Heart right ventricle (tissue), 16 donors: ENCODE results near the gene SLC7A8. TPM values are rescaled to one million over a fixed set of nuclear protein-coding genes. Genes with fewer than 3 reads are reported as not detected.

Experiments used
- ATAC-seq, 8 donors: fragments of 200-7000 bp; cut with Tn5 transposase; one replicate each; pipeline ENCODE4 v1.9.1; 2020; ENCODE audit warnings: mild to moderate bottlenecking in 8 of 8, moderate library complexity in 8 of 8, moderate number of reproducible peaks in 1 of 8
- DNase-seq, 2 donors: peaks; one replicate each; pipeline ENCODE4 v3.0.0-alpha.2; 2020
- H3K27ac ChIP-seq, 10 donors: fragments of 200-600 bp; sonication (generic) in 2 of 10; one replicate each; pipeline versions ENCODE4 v1.5.0 to v1.8.0; 2020 to 2022; ENCODE audit warnings: mild to moderate bottlenecking in 3 of 10
- H3K27me3 ChIP-seq, 7 donors: fragments of 200-600 bp; one replicate each; pipeline ENCODE4 v1.8.0; 2021 to 2022; ENCODE audit warnings: mild to moderate bottlenecking in 2 of 7
- H3K36me3 ChIP-seq, 9 donors: fragments of 200-600 bp; sonication (generic) in 1 of 9; one replicate each; pipeline versions ENCODE4 v1.5.0 to v1.8.0; 2020 to 2022; ENCODE audit warnings: mild to moderate bottlenecking in 2 of 9
- H3K4me1 ChIP-seq, 9 donors: fragments of 200-600 bp; sonication (generic) in 1 of 9; one replicate each; pipeline versions ENCODE4 v1.5.0 to v1.8.0; 2020 to 2022; ENCODE audit warnings: mild to moderate bottlenecking in 4 of 9
- H3K4me3 ChIP-seq, 10 donors: fragments of 200-600 bp; sonication (generic) in 2 of 10; one replicate each; pipeline versions ENCODE4 v1.5.0 to v1.8.0; 2020 to 2022; ENCODE audit warnings: mild to moderate bottlenecking in 7 of 10, moderate library complexity in 2 of 10
- H3K9me3 ChIP-seq, 11 donors: fragments of 200-600 bp in 10 of 11; sonication (generic) in 2 of 11; one replicate each; pipeline versions ENCODE4 v1.5.0 to v1.8.0; 2013 to 2022; ENCODE audit warnings: mild to moderate bottlenecking in 2 of 11, control low read depth in 1 of 11, moderate library complexity in 1 of 11
- CTCF ChIP-seq, 9 donors: fragments of 200-600 bp; sonication (generic) in 2 of 9; IDR thresholded peaks; one replicate each; pipeline versions ENCODE4 v1.5.0 to v1.8.0; 2021 to 2022; ENCODE audit warnings: antibody characterized with exemption in 9 of 9, mild to moderate bottlenecking in 5 of 9, moderate library complexity in 1 of 9
- WGBS, 2 donors: extraction: QIAGEN DNeasy Blood & Tissue Kit; methylation state at CpG; one replicate each; pipeline ENCODE4 v1.1.7; 2013; ENCODE audit warnings: inconsistent platforms in 1 of 2; 5-methylcytosine and 5-hydroxymethylcytosine counted together
- intact Hi-C, 10 donors: fragments of 100-400 bp; cut with DNase I; formaldehyde crosslinking; loops; one replicate each; pipeline versions ENCODE4 v1.11.1 to v1.14.2; 2022
- polyA plus RNA-seq, 2 donors: library from polyadenylated mRNA; stranded (reverse); fragments of 200-250 nt; gene quantifications; one replicate each; pipeline ENCODE4 v1.2.3, GENCODE V29; 2013
- total RNA-seq, 10 donors: library from RNA; stranded (reverse); fragmentation: NEBNext Ultra II Directional in 3 of 10; extraction: Animal tissue kit (Norgen Biotek cat#: 25700) in 3 of 10; gene quantifications; one replicate each; pipeline versions ENCODE4 v1.2.1 to v1.2.4, GENCODE V29; 2021 to 2023
- donor health status: Arrhythmogenic right ventricular cardiomyopathy.
- donor health status: ischemic (EF 13 %, LVEDD 7.1; RV severe dilation, severe dysfunction).
- donor health status: healthy with polysubstance abuse.
- donor health status: DM: no; HTN: yes; CAD: no.
- donor health status: DM: no; HTN: no; CAD: no.
- donor health status: ischemic (EF 25% LVEDD 6.9; RV normal size, moderate dysfunction).
- donor health status: ischemic (EF 25% LVEDD 5.7; RV mildly dilated, moderate dysfunction).
- donor health status: healthy.
- donor health status: DM: yes; HTN: yes; CAD: no.
- donor health status: Ischemic cardiomyopathy.
- donor health status: ischemic (EF 35%, LVEDD 5.7; RV mildly dilated, moderate dysfunction).
- donor health status: nonischemic (EF 11% LVEDD 7.7; RV severe dilation, severe dysfunction).
- donor health status: DM: yes; HTN: yes; CAD: no.
- donor health status: PGD.
- donor health status: ischemic (EF 29% LVEDD 5.4; RV normal size, mild dysfunction).
- donor health status: nonischemic (EF 23%, LVEDD 6.1; RV moderate dilation, normal function).

Gene SLC7A8
- total and polyA plus RNA-seq, 12 donors, result 5.9 to 14.9 (median 9.6) TPM

GRCh38 chr14:23219075-23219474 lies 35.6 kb upstream of the SLC7A8 start:
- peaks cover 0 to 11% (median 0%) of the 10 kb centered on the region in 7 donors for H3K27me3 ChIP-seq
- peaks cover 0 to 19% (median 0%) of the 10 kb centered on the region in 11 donors for H3K9me3 ChIP-seq
- no peak for ATAC-seq
- H3K27ac ChIP-seq, result no peak overlapping the region
- H3K4me3 ChIP-seq, result no peak overlapping the region
- TF ChIP-seq CTCF (IDR thresholded peaks at IDR 0.05), result no peak
- WGBS, 2 donors, result 76 to 78% methylated on average over 3 of the region's 3 CpGs
- intact Hi-C loops, result no loop called here
- H3K36me3 ChIP-seq, result no peaks in the 10 kb centered on the region
- DNase-seq, result no peak
- H3K4me1 ChIP-seq, result no peaks in the 10 kb centered on the region

GRCh38 chr14:23217032-23218020 lies 33.9 kb upstream of the SLC7A8 start:
- 90 to 98% methylated on average over 6 of the region's 6 CpGs for WGBS, 2 donors
- intact Hi-C loops, result no loop called here

GRCh38 chr14:23215421-23215820 lies 32.0 kb upstream of the SLC7A8 start:
- TF ChIP-seq CTCF (IDR thresholded peaks at IDR 0.05), result no peak
- no peaks in the 10 kb centered on the region for H3K4me1 ChIP-seq
- ATAC-seq, result no peak
- no peaks in the 10 kb centered on the region for H3K36me3 ChIP-seq
- WGBS, 2 donors, result 85 to 88% methylated on average over 1 of the region's 1 CpG
- intact Hi-C loops, result no loop called here
- peaks cover 0 to 6% (median 0%) of the 10 kb centered on the region in 7 donors for H3K27me3 ChIP-seq
- DNase-seq, result no peak
- peaks cover 0 to 17% (median 0%) of the 10 kb centered on the region in 11 donors for H3K9me3 ChIP-seq
- H3K27ac ChIP-seq, result no peak overlapping the region
- no peak overlapping the region for H3K4me3 ChIP-seq

More at GRCh38 chr14:23217032-23218020, 33.9 kb upstream of the SLC7A8 start:
- Histone ChIP-seq H3K27ac (no peak overlapping the region), H3K4me1 (no peaks in the 10 kb centered on the region), H3K27me3 (peaks cover 0 to 11% (median 0%) of the 10 kb centered on the region in 7 donors), H3K9me3 (peaks cover 0 to 17% (median 0%) of the 10 kb centered on the region in 11 donors), H3K4me3 (no peak overlapping the region), H3K36me3 (no peaks in the 10 kb centered on the region)
- DNase-seq, result no peak
- ATAC-seq, result no peak
- no peak for TF ChIP-seq CTCF (IDR thresholded peaks at IDR 0.05)

- 88 to 89% methylated on average over 7 of the region's 7 CpGs for WGBS, 2 donors
- TF ChIP-seq CTCF (IDR thresholded peaks at IDR 0.05), result no peak
- no peak for ATAC-seq
These were observed 26.4 kb upstream of the SLC7A8 start for GRCh38 chr14:23209651-23210423.

More at GRCh38 chr14:23209651-23210423, 26.4 kb upstream of the SLC7A8 start:
- Histone ChIP-seq H3K27ac (no peak overlapping the region), H3K27me3 (peaks cover 0 to 10% (median 5%) of the 10 kb centered on the region in 7 donors), H3K4me1 (no peaks in the 10 kb centered on the region), H3K36me3 (no peaks in the 10 kb centered on the region), H3K4me3 (no peak overlapping the region), H3K9me3 (peaks cover 0 to 6% (median 0%) of the 10 kb centered on the region in 11 donors)
- intact Hi-C loops, result no loop called here
- DNase-seq, result no peak
